SW 1271 (cell line): ENCODE data around the gene VTCN1.

ENCODE experiments used
- DNase-seq, 2 experiments: peaks; one replicate each; lab custom pipeline; 2025; lab: John Stamatoyannopoulos, UW

VTCN1 gene

DNA sequence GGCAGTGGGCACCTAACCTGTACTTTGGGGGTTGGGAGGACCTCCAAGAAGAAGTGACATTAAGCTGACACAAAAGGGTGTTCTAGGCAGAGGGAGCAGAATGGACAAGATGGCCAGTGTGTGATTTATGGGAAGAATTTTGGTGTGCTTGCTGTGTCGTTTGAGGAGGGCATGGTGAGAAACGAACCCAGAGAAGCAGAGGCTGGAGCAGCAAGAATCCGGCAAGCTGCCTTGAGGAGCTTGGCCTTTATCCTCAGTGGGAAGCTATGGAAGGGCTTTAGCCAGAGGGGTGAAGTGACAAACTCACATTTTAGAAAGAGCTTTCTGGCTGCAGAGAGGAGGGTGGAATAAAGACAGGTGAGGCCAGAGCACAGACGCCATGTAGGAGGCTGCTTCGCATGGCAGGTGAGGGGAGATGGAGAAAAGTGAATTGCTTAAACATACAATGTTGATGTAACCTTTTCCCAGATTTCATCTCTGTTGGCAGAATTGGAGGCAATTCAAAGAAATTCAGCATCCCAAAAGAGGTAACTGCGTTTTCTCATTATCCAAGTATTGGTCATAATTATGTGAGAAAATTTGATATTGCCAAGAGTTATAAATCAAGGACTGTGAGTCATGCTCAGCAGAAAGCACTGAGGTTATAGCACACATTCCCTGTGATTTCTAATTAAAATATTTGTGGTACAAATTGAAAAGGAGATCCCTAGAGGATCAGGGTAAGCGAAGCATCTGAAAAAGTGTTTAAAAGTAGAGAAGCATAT lies 115.7 kb downstream of the VTCN1 start:
- DNase-seq = no peak

DNA sequence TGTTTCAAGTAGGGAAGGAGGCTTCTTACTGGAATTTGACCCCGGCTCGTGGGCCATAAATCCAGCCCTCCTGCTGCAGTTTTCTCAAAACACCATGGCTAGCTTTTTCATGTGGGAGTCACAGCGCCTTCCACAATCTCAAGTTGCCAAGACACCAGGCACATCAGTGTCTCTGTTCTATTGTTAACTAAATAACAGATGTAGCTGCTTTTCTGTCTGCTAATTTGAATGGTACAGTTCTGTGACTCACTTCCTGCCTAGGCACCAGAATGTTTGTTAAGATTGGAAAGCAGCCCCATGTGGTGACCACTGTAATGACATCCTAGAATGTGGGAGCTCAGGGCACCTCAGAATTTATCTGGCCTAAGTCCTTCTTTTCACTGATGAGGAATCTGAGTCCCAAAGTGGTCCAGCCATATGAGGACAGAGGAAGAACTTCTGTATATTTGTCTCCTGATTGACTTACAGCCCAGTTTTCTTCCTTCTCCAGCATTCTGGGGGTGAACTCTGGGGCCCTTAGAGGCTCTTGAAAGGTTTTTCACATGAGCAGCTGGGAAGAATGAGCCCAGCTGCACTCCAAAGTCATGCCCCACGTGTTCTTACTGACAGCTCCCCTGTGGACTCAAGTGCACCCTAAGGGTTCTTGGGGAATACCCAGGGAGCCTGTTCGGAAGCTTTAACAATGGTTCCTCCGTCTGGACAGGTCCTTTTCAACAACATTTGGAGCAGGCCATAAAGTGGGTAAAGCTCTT lies 116.7 kb downstream of the VTCN1 start:
- peak in 1 of 2 experiments; percentile 54 for DNase-seq
